WTC11 (cell line): ENCODE measurements around the gene GANAB.

Source experiments
- ATF2 ChIP-seq: sonication (generic); formaldehyde crosslinking; IDR thresholded peaks from 2 replicates; pipeline ENCODE4 v1.8.1; 2022; ENCODE audit warnings: low read depth, missing genetic modification reagents, borderline replicate concordance
- CBFB ChIP-seq: sonication (generic); formaldehyde crosslinking; IDR thresholded peaks from 2 replicates; pipeline ENCODE4 v1.8.1; 2022; ENCODE audit warnings: mild to moderate bottlenecking, low read depth, missing genetic modification reagents
- MAX ChIP-seq: sonication (generic); formaldehyde crosslinking; IDR thresholded peaks from 2 replicates; pipeline ENCODE4 v1.8.0; 2022; ENCODE audit warnings: mild to moderate bottlenecking, missing genetic modification reagents
- MYBL2 ChIP-seq: sonication (generic); formaldehyde crosslinking; IDR thresholded peaks from 2 replicates; pipeline ENCODE4 v1.8.1; 2023; ENCODE audit warnings: mild to moderate bottlenecking, moderate library complexity, missing genetic modification reagents
- NR1H2 ChIP-seq: sonication (generic); formaldehyde crosslinking; IDR thresholded peaks from 2 replicates; pipeline ENCODE4 v1.9.0; 2021; ENCODE audit warnings: mild to moderate bottlenecking, moderate library complexity, missing genetic modification reagents
- NR2C2 ChIP-seq: sonication (generic); formaldehyde crosslinking; IDR thresholded peaks from 2 replicates; pipeline ENCODE4 v1.8.0; 2022; ENCODE audit warnings: mild to moderate bottlenecking, missing genetic modification reagents
- TCF7 ChIP-seq: sonication (generic); formaldehyde crosslinking; IDR thresholded peaks from 2 replicates; pipeline ENCODE4 v1.8.0; 2022; ENCODE audit warnings: mild to moderate bottlenecking, low read depth, missing genetic modification reagents, moderate library complexity
- ZBTB21 ChIP-seq: sonication (generic); formaldehyde crosslinking; IDR thresholded peaks from 2 replicates; pipeline ENCODE4 v1.8.1; 2023; ENCODE audit warnings: mild to moderate bottlenecking, missing genetic modification reagents, borderline replicate concordance
- ZBTB43 ChIP-seq: sonication (generic); formaldehyde crosslinking; IDR thresholded peaks from 2 replicates; pipeline ENCODE4 v1.8.1; 2023; ENCODE audit warnings: mild to moderate bottlenecking, missing genetic modification reagents
- ZNF232 ChIP-seq: sonication (generic); formaldehyde crosslinking; IDR thresholded peaks from 2 replicates; pipeline ENCODE4 v1.8.0; 2022; ENCODE audit warnings: mild to moderate bottlenecking, missing genetic modification reagents
- TF ChIP-seq, protein P1 (sequence below): fragments of 200-600 bp; IDR thresholded peaks from 2 replicates; pipeline ENCODE4 v1.8.0; 2022; ENCODE audit warnings: antibody characterized with exemption
- TF ChIP-seq, protein P2 (sequence below): sonication (generic); formaldehyde crosslinking; IDR thresholded peaks from 2 replicates; pipeline ENCODE4 v1.8.1; 2022; ENCODE audit warnings: mild to moderate bottlenecking, moderate library complexity, missing genetic modification reagents

GRCh38 chr11:62575156-62575555 lies 71.3 kb downstream of the GANAB start:
- TF ChIP-seq, protein P1, sequence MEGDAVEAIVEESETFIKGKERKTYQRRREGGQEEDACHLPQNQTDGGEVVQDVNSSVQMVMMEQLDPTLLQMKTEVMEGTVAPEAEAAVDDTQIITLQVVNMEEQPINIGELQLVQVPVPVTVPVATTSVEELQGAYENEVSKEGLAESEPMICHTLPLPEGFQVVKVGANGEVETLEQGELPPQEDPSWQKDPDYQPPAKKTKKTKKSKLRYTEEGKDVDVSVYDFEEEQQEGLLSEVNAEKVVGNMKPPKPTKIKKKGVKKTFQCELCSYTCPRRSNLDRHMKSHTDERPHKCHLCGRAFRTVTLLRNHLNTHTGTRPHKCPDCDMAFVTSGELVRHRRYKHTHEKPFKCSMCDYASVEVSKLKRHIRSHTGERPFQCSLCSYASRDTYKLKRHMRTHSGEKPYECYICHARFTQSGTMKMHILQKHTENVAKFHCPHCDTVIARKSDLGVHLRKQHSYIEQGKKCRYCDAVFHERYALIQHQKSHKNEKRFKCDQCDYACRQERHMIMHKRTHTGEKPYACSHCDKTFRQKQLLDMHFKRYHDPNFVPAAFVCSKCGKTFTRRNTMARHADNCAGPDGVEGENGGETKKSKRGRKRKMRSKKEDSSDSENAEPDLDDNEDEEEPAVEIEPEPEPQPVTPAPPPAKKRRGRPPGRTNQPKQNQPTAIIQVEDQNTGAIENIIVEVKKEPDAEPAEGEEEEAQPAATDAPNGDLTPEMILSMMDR, result no peak
- TF ChIP-seq TCF7, result no peak
- TF ChIP-seq NR1H2 (CRISPR knock-in tag), result no peak
- no peak for TF ChIP-seq CBFB (CRISPR knock-in tag)
- no peak for TF ChIP-seq MYBL2 (CRISPR knock-in tag)
- TF ChIP-seq ZBTB21 (CRISPR knock-in tag), result no peak
- no peak for TF ChIP-seq ATF2 (CRISPR knock-in tag)
- TF ChIP-seq, protein P2, sequence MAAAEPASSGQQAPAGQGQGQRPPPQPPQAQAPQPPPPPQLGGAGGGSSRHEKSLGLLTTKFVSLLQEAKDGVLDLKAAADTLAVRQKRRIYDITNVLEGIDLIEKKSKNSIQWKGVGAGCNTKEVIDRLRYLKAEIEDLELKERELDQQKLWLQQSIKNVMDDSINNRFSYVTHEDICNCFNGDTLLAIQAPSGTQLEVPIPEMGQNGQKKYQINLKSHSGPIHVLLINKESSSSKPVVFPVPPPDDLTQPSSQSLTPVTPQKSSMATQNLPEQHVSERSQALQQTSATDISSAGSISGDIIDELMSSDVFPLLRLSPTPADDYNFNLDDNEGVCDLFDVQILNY, result no peak
- TF ChIP-seq ZNF232 (CRISPR knock-in tag), result no peak
- no peak for TF ChIP-seq MAX
- TF ChIP-seq NR2C2 (CRISPR knock-in tag), result no peak
- TF ChIP-seq ZBTB43 (CRISPR knock-in tag), result no peak
